Suprapubic skin (tissue), 3 donors: ENCODE results near the gene SH3GL2.

Experiments
- EP300 ChIP-seq: sonication (generic); formaldehyde crosslinking; IDR thresholded peaks from one replicate; pipeline ENCODE4 v1.6.1; 2017; ENCODE audit warnings: antibody characterized with exemption
- POLR2A ChIP-seq, 2 donors: fragments of 450-650 bp; IDR thresholded peaks; one replicate each; pipeline ENCODE4 v1.6.1; 2017; ENCODE audit warnings: antibody characterized with exemption in 2 of 2, mild to moderate bottlenecking in 2 of 2, moderate library complexity in 2 of 2
- TF ChIP-seq, protein P1 (sequence below), 2 donors: fragments of 200-600 bp in 1 of 2; fragments of 450-650 bp in 1 of 2; sonication (generic) in 1 of 2; IDR thresholded peaks; one replicate each; pipeline ENCODE4 v1.5.1; 2016 to 2019; ENCODE audit warnings: antibody characterized with exemption in 2 of 2, mild to moderate bottlenecking in 1 of 2, moderate library complexity in 1 of 2

DNA sequence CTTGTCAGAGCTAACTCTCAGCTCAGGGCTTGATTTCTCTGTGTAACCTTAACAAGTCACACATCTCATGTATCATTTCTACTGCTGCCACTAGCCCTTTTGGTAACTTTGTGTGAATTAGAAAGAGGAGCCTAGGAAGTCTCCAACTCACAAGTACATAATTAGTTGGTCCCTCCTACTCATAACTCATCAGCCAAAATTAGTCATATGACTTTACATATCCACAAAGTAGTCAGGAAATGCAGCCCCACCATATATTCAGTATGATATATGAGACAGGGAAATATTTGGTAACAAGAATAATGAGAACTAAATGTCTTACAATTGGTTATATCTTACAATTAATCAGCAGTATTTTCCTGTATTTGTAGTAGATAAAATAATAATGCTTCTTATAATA lies 250.2 kb downstream of the SH3GL2 start:
- TF ChIP-seq, protein P1, sequence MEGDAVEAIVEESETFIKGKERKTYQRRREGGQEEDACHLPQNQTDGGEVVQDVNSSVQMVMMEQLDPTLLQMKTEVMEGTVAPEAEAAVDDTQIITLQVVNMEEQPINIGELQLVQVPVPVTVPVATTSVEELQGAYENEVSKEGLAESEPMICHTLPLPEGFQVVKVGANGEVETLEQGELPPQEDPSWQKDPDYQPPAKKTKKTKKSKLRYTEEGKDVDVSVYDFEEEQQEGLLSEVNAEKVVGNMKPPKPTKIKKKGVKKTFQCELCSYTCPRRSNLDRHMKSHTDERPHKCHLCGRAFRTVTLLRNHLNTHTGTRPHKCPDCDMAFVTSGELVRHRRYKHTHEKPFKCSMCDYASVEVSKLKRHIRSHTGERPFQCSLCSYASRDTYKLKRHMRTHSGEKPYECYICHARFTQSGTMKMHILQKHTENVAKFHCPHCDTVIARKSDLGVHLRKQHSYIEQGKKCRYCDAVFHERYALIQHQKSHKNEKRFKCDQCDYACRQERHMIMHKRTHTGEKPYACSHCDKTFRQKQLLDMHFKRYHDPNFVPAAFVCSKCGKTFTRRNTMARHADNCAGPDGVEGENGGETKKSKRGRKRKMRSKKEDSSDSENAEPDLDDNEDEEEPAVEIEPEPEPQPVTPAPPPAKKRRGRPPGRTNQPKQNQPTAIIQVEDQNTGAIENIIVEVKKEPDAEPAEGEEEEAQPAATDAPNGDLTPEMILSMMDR (IDR thresholded peaks at IDR 0.05): no peak
- no peak for TF ChIP-seq EP300
- no peak for TF ChIP-seq POLR2A (IDR thresholded peaks at IDR 0.05)
